COLO668 (cell line): ENCODE data around the gene RAB7B.

Experiments used
- DNase-seq: peaks from one replicate; lab custom pipeline; 2025; ENCODE audit not compliant: unreplicated experiment; lab: John Stamatoyannopoulos, UW

The RAB7B gene

DNA sequence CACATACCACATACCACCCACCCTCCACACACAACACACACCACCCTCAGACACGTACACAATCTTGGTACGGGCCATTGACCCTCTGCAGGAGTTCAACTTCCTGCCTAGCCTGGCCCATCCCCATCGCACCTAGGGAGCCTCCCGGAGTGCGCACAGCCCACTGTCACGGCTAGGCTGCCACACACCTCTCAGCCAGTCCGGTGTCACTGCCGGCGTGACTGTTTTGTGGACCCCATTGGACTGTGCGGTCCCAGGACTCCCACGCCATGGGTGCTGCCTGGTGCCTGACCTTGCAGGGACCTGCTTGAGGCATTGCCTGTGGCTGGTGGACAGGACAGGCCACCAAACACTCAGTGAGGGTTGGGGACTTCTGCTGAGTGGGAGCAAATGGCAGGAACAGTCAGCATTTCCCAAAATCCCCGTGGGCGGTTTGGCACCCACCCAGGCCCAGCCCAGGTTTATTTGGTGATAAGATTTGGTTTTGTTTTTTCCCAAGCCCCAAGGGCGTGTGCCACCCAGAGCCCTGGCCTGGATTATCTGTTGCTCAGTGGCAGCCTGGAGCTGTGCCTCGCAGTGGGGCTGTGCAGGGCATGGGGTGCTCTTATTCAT, 27.7 kb downstream of the RAB7B start:
- DNase-seq: no peak

DNA sequence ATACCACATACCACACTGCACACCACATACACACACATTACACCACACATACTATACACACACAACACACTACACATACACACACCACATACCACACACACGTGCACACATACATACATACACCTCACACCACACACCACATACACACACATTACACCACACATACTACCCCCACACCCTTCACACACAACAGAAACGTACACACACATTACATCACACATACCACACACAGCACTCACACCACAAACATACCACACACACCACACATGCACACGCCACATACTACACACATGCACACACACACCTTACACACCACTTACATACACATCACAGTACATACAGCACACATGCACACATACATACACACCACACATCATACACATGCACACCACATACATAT, 28.5 kb downstream of the RAB7B start:
- no peak for DNase-seq

DNA sequence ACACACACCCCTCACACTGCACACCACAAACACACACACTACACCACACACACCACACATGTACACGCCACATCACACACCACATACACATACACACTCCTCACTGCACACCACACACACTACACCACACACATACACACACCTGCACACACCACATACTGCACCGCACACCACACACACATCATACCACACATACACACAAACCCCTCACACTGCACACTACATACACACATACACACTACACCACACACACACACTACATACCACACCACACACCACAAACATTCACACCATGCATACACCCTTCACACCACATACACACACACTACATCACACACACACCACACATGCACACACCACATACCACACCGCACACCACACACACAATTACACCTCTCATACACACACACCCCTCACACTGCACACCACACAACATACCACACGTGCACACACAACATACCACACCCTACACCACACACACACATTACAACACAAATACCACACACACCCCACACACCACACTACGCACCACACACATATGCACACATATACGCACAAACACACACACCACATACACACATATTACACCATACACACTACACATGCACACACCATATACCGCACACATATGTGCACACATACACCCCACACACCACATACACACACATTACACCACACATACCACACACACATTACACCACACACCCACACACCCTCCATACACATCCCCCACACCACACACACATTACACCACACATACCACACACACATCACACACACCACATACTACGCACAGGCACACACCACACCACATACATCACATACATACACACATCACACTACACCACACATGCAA, 29.6 kb downstream of the RAB7B start:
- DNase-seq: no peak

GRCh38 chr1:205972491-205973168, 30.6 kb downstream of the RAB7B start:
- DNase-seq: no peak

DNA sequence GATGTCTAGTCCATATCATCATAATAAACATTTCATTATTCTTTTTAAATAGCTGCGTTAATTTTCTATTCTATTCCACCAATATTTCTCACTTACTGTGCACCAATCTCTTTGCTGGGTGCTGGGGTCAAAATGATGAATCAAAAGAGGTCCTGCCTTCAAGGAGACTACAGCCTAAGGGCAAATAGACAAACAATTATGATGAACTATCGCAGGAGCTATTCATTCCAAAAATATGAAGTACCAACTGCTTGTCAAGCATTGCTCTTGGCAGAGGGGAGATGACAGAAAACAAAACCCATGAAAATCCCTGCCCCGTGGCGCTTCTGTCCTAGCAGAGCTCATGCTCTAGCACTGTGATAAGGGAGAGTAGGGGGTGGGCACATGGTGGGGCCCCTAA, 31.1 kb downstream of the RAB7B start:
- DNase-seq: no peak

- DNase-seq: no peak
These were observed 32.1 kb downstream of the RAB7B start for GRCh38 chr1:205971082-205971481.

GRCh38 chr1:205970486-205970885, 32.7 kb downstream of the RAB7B start:
- DNase-seq: no peak

DNA sequence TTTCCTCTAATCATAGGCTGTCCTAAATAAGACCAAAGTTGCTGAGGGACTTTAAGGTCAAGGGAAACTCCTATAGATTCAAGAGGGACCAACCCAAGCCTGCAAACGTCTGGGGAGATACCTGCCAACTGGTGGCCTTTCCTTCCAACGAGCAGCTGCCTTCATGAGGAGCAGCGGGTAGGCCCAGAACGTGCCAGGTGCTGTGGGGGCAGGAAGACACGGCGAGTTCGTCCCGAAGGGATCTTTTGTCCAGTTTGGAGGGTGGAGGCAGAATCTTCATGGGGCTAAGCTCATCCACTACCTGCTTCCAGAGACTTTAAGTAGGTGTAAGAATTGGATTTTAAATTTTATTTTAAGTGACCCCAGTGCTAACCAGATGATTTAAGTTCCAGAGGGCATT, 34.0 kb downstream of the RAB7B start:
- no peak for DNase-seq

DNA sequence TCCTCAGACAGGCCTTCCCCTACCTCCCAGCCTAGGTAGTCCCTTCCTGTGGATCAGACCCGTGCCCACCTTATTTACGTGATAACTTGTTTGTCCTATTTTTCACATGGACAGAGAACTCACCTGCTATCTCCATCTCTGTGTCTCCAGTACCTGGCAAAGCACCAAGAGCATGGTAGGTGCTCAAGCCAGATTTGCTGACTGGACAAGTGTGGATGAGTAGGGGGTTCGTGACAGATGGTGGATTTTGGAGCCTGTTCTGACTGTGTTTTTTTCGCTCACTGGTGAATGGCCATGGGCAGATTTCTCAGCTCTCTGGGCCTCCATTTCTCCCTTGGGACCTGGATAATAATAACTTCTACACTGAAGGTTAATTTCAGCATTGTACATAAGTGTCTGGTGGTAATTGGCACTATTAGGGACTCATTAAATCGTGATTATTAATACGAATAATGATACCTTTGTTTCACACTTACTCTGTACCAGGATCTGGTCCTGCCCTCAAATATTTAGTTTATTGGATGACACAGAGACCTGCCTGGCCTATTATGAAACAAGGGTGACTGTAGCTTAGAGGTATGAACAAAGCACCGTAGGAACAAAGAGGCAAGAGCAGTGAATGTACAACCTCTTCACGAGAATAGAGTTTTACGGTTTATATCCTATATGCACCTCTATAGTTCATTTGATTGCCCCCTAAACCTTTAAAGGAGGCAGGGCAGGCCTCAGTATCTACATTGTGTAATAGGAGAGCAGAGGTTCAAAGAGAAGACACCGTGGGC, 35.5 kb downstream of the RAB7B start:
- DNase-seq: no peak

- peak; percentile 95 for DNase-seq
These were observed 37.9 kb downstream of the RAB7B start for GRCh38 chr1:205965036-205965884.

- no peak for DNase-seq
These were observed 39.6 kb downstream of the RAB7B start for GRCh38 chr1:205963352-205964155.

GRCh38 chr1:205962821-205963221, 40.4 kb downstream of the RAB7B start:
- DNase-seq: no peak

DNA sequence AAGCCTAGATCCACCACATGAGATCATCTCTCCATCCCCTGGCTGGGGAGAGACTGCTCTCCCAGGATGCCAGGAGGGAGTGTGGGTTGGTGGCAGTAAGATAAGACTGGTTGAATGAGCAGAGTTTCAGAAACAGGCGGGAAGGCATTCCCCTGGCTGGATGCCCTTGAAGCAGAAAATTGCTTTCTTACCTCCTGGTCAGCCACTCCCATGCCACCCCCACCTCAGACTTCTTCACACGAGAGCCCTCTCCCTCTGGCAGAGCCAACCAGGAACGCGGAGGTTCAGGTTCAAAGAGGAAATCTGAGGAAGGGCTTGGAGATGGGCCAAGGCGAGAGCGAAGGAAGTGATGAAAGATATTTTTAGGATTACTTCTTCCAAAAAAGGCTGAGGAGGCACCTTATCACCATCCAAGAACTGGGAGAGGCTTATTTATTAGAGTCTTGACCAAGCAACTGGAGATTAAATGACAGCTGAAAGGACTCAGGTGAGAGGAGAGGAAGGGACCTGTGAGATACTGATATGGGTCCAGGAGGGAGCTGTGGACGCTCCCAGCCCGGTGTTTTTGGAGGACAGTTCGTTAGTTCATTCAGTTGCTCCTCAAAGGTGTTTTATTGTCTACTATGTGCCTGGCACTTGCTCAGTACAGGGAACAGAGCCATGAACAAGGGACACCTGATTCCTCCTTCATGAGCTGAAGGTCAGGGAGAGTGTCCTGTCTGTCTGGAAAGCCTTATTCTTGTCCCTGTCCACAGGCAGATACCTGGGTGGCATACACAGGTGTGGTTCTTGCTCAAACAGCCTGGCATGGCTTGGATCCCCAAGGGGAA, 41.0 kb downstream of the RAB7B start:
- no peak for DNase-seq

- no peak for DNase-seq
These were observed 41.8 kb downstream of the RAB7B start for GRCh38 chr1:205961405-205961804.

GRCh38 chr1:205959789-205960188, 43.4 kb downstream of the RAB7B start:
- no peak for DNase-seq

DNA sequence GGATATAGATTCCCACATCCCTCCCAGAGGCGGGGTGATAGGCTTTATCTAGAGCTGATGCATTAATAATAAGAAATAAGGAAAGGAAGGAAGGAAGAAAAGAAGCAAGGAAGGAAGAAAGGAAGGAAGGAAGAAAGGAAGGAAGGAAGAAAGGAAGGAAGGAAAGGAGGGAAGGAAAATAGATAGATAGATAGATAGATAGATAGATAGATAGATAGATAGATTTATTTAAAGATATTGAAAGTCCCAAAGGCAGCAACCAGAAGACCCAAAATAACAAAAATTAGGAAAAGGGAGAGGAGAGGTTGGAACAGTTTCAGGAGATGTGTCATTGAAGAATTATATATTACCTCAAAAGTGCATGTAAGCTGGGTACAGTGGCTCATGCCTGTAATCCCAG, 47.7 kb downstream of the RAB7B start:
- DNase-seq: no peak

DNA sequence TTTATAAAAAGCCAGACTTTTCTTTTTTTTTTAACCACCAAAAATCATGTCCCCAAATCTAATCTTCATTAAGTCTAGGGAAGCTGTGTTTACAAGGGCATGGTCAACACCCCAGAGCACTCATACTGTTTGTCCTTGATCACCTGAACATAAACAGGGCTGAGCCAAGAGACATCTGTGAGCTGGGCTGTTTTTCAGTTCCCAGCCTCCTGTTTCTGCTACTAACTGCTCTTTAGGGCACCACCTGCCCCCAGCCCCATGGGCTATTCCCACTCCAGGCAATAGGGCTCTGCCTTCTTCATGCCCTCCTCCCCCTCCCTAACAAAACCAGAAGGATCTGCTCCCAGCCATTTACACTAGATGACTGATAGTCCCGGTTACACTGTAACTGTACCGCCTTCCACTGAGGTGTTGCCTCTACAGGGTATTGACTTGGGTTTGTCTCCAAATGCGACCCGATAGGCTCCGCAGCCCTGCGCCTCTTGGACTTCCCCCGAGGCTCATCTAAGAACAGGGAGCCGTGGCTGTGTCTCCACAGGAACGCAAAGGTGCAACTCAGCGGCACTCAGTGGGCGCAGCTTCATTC, 48.3 kb downstream of the RAB7B start:
- DNase-seq: peak; percentile 75

DNA sequence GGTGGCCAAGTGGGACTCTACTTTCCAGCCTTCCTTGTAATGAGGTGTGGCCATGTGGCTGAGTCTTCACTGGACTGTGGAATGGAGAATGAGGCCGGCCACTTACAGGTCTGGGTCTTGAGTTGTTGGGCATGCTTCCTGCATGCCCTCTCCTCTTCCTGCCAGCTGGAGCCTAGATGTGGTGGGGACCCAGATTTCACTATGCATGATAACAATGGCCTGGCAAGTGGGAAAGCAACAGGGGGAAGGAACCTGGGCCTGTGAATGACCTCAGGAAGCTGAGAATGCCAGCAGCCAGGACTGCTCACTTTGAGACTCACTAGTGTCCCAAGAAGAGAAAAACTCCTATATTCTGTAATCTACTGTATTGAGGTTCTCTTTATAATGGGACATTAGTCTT, 51.4 kb downstream of the RAB7B start:
- no peak for DNase-seq
